ENCODE results near the gene COPZ1.

DNA sequence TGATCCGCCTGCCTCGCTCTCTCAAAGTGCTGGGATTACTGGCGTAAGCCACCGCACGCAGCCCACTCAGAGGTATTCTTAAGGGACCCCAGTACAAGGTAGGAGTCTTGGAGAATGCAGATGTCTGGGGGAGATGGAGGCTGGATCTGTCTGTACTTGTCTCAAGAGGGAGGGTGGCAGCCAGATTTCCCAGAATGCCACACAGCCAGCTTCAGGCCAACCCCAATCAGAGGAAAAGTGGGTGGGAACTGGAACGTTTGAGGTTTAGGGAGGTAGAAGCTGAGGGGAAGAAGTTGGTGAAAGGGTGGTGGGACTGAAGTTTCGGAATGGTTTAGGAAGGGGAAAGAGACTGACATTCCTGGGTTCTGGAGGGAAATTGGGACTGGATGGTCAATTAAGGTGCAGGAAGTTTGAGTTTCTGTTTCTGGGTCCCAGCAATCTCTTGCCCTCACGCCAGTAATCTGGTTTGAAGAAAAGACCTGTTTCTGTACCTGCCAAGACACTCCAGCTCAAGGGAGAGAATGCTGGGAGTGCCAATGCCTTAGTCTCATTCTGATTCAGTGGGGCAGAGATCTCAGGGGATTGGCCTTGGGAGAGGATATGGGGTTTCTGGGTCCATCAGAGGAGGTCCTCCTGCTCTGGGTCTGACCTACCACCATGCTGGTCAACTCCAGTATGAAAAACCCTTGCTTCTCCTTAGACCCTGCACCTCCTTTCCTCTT is 67.7 kb downstream of the COPZ1 start:
- TF ChIP-seq, protein P1, sequence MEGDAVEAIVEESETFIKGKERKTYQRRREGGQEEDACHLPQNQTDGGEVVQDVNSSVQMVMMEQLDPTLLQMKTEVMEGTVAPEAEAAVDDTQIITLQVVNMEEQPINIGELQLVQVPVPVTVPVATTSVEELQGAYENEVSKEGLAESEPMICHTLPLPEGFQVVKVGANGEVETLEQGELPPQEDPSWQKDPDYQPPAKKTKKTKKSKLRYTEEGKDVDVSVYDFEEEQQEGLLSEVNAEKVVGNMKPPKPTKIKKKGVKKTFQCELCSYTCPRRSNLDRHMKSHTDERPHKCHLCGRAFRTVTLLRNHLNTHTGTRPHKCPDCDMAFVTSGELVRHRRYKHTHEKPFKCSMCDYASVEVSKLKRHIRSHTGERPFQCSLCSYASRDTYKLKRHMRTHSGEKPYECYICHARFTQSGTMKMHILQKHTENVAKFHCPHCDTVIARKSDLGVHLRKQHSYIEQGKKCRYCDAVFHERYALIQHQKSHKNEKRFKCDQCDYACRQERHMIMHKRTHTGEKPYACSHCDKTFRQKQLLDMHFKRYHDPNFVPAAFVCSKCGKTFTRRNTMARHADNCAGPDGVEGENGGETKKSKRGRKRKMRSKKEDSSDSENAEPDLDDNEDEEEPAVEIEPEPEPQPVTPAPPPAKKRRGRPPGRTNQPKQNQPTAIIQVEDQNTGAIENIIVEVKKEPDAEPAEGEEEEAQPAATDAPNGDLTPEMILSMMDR (IDR thresholded peaks at IDR 0.05; ENCODE audit: poor library complexity) = no peak
- no peak for TF ChIP-seq EZH2phosphoT487 (IDR thresholded peaks at IDR 0.05; ENCODE audit: low read depth, severe bottlenecking, unreplicated experiment)
